GM10847 (cell line): Measurements from ENCODE around the gene PTBP1.

ENCODE experiments used
- POLR2A ChIP-seq: IDR thresholded peaks from 2 replicates; pipeline ENCODE4 v1.6.1; 2011; ENCODE audit not compliant: insufficient read length; ENCODE audit errors: extremely low read depth

The PTBP1 gene

GRCh38 chr19:810883-811489, 13.7 kb downstream of the PTBP1 start:
- no peak for TF ChIP-seq POLR2A

GRCh38 chr19:811506-812048, 14.3 kb downstream of the PTBP1 start:
- TF ChIP-seq POLR2A: no peak

GRCh38 chr19:812049-812746, 14.9 kb downstream of the PTBP1 start:
- TF ChIP-seq POLR2A: no peak

GRCh38 chr19:812747-813218, 15.5 kb downstream of the PTBP1 start:
- TF ChIP-seq POLR2A: no peak

- TF ChIP-seq POLR2A: peak; percentile 15
Observed at GRCh38 chr19:813219-814151, 16.2 kb downstream of the PTBP1 start.

- TF ChIP-seq POLR2A: no peak
Observed at GRCh38 chr19:814152-815078, 17.2 kb downstream of the PTBP1 start.

GRCh38 chr19:815079-815774, 18.0 kb downstream of the PTBP1 start:
- no peak for TF ChIP-seq POLR2A

- TF ChIP-seq POLR2A: no peak
Observed at GRCh38 chr19:815775-816499, 18.7 kb downstream of the PTBP1 start.

GRCh38 chr19:816500-816857, 19.2 kb downstream of the PTBP1 start:
- no peak for TF ChIP-seq POLR2A

- TF ChIP-seq POLR2A: no peak
Observed at GRCh38 chr19:821231-821824, 24.1 kb downstream of the PTBP1 start.

GRCh38 chr19:821825-822503, 24.7 kb downstream of the PTBP1 start, which contains the start of gene PLPPR3:
Gene PLPPR3 (minus strand): TSS chr19:821955. CDS start chr19:821559, 396 bp downstream.
- TF ChIP-seq POLR2A: no peak

- TF ChIP-seq POLR2A: no peak
Observed at GRCh38 chr19:823565-824121, 26.4 kb downstream of the PTBP1 start.
